Nephron (organoid): Measurements from ENCODE around the gene CFAP20DC.

Experiments
- H3K27ac Mint-ChIP-seq, 3 experiments: 2 replicates each; pipeline ENCODE4 v1.8.0; 2020; ENCODE audit warnings: mixed read lengths in 3 of 3, mild to moderate bottlenecking in 2 of 3, moderate library complexity in 1 of 3
- H3K27me3 Mint-ChIP-seq: 2 replicates; pipeline ENCODE4 v1.8.0; 2021; ENCODE audit warnings: low read depth, mild to moderate bottlenecking, moderate library complexity, mixed read lengths
- H3K36me3 Mint-ChIP-seq: 2 replicates; pipeline ENCODE4 v1.8.0; 2020; ENCODE audit warnings: low read depth, mixed read lengths
- H3K4me1 Mint-ChIP-seq: 2 replicates; pipeline ENCODE4 v1.8.0; 2020; ENCODE audit warnings: mixed read lengths
- H3K4me3 Mint-ChIP-seq, 3 experiments: 2 replicates each; pipeline ENCODE4 v1.8.0; 2020; ENCODE audit warnings: mild to moderate bottlenecking in 3 of 3, mixed read lengths in 3 of 3, moderate library complexity in 2 of 3
- H3K9me3 Mint-ChIP-seq: 2 replicates; pipeline ENCODE4 v1.8.0; 2020; ENCODE audit warnings: mixed read lengths
- CTCF ChIP-seq, 3 experiments: fragments of 200-600 bp; sonication (generic); IDR thresholded peaks; one replicate each; pipeline ENCODE4 v1.5.0; 2021; ENCODE audit warnings: antibody characterized with exemption in 3 of 3; ENCODE audit not compliant: unreplicated experiment in 3 of 3

Gene CFAP20DC

GRCh38 chr3:58962040-58962651 lies 87.7 kb downstream of the CFAP20DC start:
- no peak for TF ChIP-seq CTCF (IDR thresholded peaks at IDR 0.05; ENCODE audit: unreplicated experiment in 3 of 3)
- Mint-ChIP-seq H3K4me1 (no peaks in the 10 kb centered on the region), H3K27me3 (no peaks in the 10 kb centered on the region), H3K9me3 (peaks cover 19% of the 10 kb centered on the region), H3K4me3 (no peak overlapping the region), H3K36me3 (no peaks in the 10 kb centered on the region), H3K27ac (no peak overlapping the region)

- Mint-ChIP-seq H3K4me1 (peaks cover 10% of the 10 kb centered on the region), H3K4me3 (no peak overlapping the region), H3K36me3 (no peaks in the 10 kb centered on the region), H3K27me3 (no peaks in the 10 kb centered on the region), H3K27ac (peak overlapping the region in 1 of 3 experiments; percentile 59), H3K9me3 (peaks cover 10% of the 10 kb centered on the region)
- no peak for TF ChIP-seq CTCF (IDR thresholded peaks at IDR 0.05; ENCODE audit: unreplicated experiment in 3 of 3)
Measured at GRCh38 chr3:58955308-58955707, 94.5 kb downstream of the CFAP20DC start.

- Mint-ChIP-seq H3K27ac (no peak overlapping the region), H3K4me1 (peaks cover 10% of the 10 kb centered on the region), H3K9me3 (peaks cover 14% of the 10 kb centered on the region), H3K4me3 (no peak overlapping the region), H3K36me3 (no peaks in the 10 kb centered on the region), H3K27me3 (no peaks in the 10 kb centered on the region)
- no peak for TF ChIP-seq CTCF (IDR thresholded peaks at IDR 0.05; ENCODE audit: unreplicated experiment in 3 of 3)
Measured at GRCh38 chr3:58953288-58953687, 96.5 kb downstream of the CFAP20DC start.

- H3K9me3 Mint-ChIP-seq: peaks cover 11% of the 10 kb centered on the region
- peak overlapping the region in 1 of 3 experiments; percentile 14 for H3K27ac Mint-ChIP-seq
- no peaks in the 10 kb centered on the region for H3K36me3 Mint-ChIP-seq
- H3K4me1 Mint-ChIP-seq: peaks cover 10% of the 10 kb centered on the region
- H3K4me3 Mint-ChIP-seq: no peak overlapping the region
- no peak for TF ChIP-seq CTCF (IDR thresholded peaks at IDR 0.05; ENCODE audit: unreplicated experiment in 3 of 3)
- H3K27me3 Mint-ChIP-seq: no peaks in the 10 kb centered on the region
Measured at GRCh38 chr3:58952128-58952917, 97.5 kb downstream of the CFAP20DC start.

- H3K9me3 Mint-ChIP-seq: peaks cover 9% of the 10 kb centered on the region
- H3K27ac Mint-ChIP-seq: no peak overlapping the region
- no peak for TF ChIP-seq CTCF (IDR thresholded peaks at IDR 0.05; ENCODE audit: unreplicated experiment in 3 of 3)
- no peaks in the 10 kb centered on the region for H3K27me3 Mint-ChIP-seq
- H3K4me3 Mint-ChIP-seq: no peak overlapping the region
- no peaks in the 10 kb centered on the region for H3K36me3 Mint-ChIP-seq
- peaks cover 9% of the 10 kb centered on the region for H3K4me1 Mint-ChIP-seq
Measured at GRCh38 chr3:58948018-58948417, 101.8 kb downstream of the CFAP20DC start.
